Nephron progenitor cell (in vitro differentiated cells): Measurements from ENCODE around the gene CPA2.
"Not testable (repeated sequence)": the region's sequence is repeated elsewhere in the genome, so short reads cannot be mapped to it uniquely, and the experiment has no call there.

Source experiments
- DNase-seq: peaks from one replicate; pipeline ENCODE4 v3.0.0; 2021
- H3K27ac Mint-ChIP-seq: 2 replicates; pipeline ENCODE4 v1.8.0; 2021; ENCODE audit warnings: mild to moderate bottlenecking, moderate library complexity, mixed read lengths
- H3K27me3 Mint-ChIP-seq: 2 replicates; pipeline ENCODE4 v1.8.0; 2021; ENCODE audit warnings: mild to moderate bottlenecking, low read depth, mixed read lengths; ENCODE audit not compliant: poor library complexity
- H3K36me3 Mint-ChIP-seq: 2 replicates; pipeline ENCODE4 v1.8.0; 2021; ENCODE audit warnings: low read depth, mixed read lengths
- H3K4me1 Mint-ChIP-seq: 2 replicates; pipeline ENCODE4 v1.8.0; 2021; ENCODE audit warnings: mixed read lengths
- H3K4me3 Mint-ChIP-seq: 2 replicates; pipeline ENCODE4 v1.8.0; 2021; ENCODE audit warnings: mild to moderate bottlenecking, moderate library complexity, mixed read lengths
- H3K9me3 Mint-ChIP-seq: 2 replicates; pipeline ENCODE4 v1.8.0; 2021; ENCODE audit warnings: mild to moderate bottlenecking, moderate library complexity, mixed read lengths
- CTCF ChIP-seq: fragments of 200-600 bp; sonication (generic); IDR thresholded peaks from 2 replicates; pipeline ENCODE4 v1.5.0; 2021; ENCODE audit warnings: antibody characterized with exemption

CPA2 gene

GRCh38 chr7:130224210-130224609, 42.5 kb upstream of the CPA2 start:
- H3K36me3 Mint-ChIP-seq = peaks cover 15% of the 10 kb centered on the region
- peak overlapping the region; percentile 37 for H3K27ac Mint-ChIP-seq
- peaks cover 22% of the 10 kb centered on the region for H3K9me3 Mint-ChIP-seq
- no peak for DNase-seq
- peaks cover 35% of the 10 kb centered on the region for H3K4me1 Mint-ChIP-seq
- TF ChIP-seq CTCF = no peak
- H3K4me3 Mint-ChIP-seq = no peak overlapping the region
- H3K27me3 Mint-ChIP-seq = peaks cover 3% of the 10 kb centered on the region

DNA sequence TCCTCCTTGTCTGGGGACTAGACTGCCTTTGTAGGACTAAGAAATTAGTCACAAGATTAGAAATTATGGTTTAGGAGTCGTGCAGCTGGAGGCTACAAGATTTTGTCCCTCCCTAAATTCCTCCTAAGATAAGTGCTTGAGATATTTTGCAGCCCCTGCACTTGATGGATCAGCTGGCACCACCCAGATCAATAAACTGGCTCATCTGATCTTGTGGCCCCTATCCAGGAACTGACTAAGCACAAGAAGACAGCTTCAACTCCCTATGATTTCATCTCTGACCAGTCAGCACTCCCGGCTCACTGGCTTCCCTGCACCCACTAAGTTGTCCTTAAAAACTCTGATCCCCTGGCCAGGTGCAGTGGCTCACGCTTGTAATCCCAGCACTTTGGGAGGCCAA, 41.7 kb upstream of the CPA2 start:
- DNase-seq, H3K4me3 Mint-ChIP-seq, H3K27me3 Mint-ChIP-seq: not testable (repeated sequence)
- Mint-ChIP-seq H3K36me3 (peaks cover 17% of the 10 kb centered on the region), H3K4me1 (peaks cover 31% of the 10 kb centered on the region), H3K9me3 (peaks cover 28% of the 10 kb centered on the region), H3K27ac (peak overlapping the region; percentile 71)

GRCh38 chr7:130226333-130226732, 40.3 kb upstream of the CPA2 start:
- Mint-ChIP-seq H3K27ac (peak overlapping the region; percentile 86), H3K36me3 (peaks cover 25% of the 10 kb centered on the region), H3K9me3 (peaks cover 36% of the 10 kb centered on the region), H3K4me1 (peaks cover 29% of the 10 kb centered on the region), H3K4me3 (no peak overlapping the region), H3K27me3 (peaks cover 3% of the 10 kb centered on the region)
- TF ChIP-seq CTCF = no peak
- DNase-seq = no peak

GRCh38 chr7:130227883-130228575, 38.6 kb upstream of the CPA2 start:
- peaks cover 37% of the 10 kb centered on the region for H3K9me3 Mint-ChIP-seq
- no peak for TF ChIP-seq CTCF
- DNase-seq = no peak
- H3K4me3 Mint-ChIP-seq = no peak overlapping the region
- peaks cover 26% of the 10 kb centered on the region for H3K36me3 Mint-ChIP-seq
- H3K4me1 Mint-ChIP-seq = peaks cover 43% of the 10 kb centered on the region
- peaks cover 10% of the 10 kb centered on the region for H3K27me3 Mint-ChIP-seq
- H3K27ac Mint-ChIP-seq = peak overlapping the region; percentile 50

GRCh38 chr7:130228840-130229502, 37.7 kb upstream of the CPA2 start:
- H3K36me3 Mint-ChIP-seq = peaks cover 21% of the 10 kb centered on the region
- TF ChIP-seq CTCF = no peak
- peaks cover 43% of the 10 kb centered on the region for H3K4me1 Mint-ChIP-seq
- peaks cover 7% of the 10 kb centered on the region for H3K27me3 Mint-ChIP-seq
- peaks cover 33% of the 10 kb centered on the region for H3K9me3 Mint-ChIP-seq
- no peak overlapping the region for H3K4me3 Mint-ChIP-seq
- peak overlapping the region; percentile 95 for H3K27ac Mint-ChIP-seq
- no peak for DNase-seq

GRCh38 chr7:130229981-130230380, 36.7 kb upstream of the CPA2 start:
- H3K4me1 Mint-ChIP-seq = peaks cover 49% of the 10 kb centered on the region
- peaks cover 20% of the 10 kb centered on the region for H3K36me3 Mint-ChIP-seq
- H3K9me3 Mint-ChIP-seq = peaks cover 33% of the 10 kb centered on the region
- H3K27ac Mint-ChIP-seq, H3K4me3 Mint-ChIP-seq, DNase-seq, H3K27me3 Mint-ChIP-seq: not testable (repeated sequence)

- no peak for TF ChIP-seq CTCF
- peaks cover 15% of the 10 kb centered on the region for H3K36me3 Mint-ChIP-seq
- no peak for DNase-seq
- H3K27me3 Mint-ChIP-seq = peaks cover 7% of the 10 kb centered on the region
- peaks cover 22% of the 10 kb centered on the region for H3K9me3 Mint-ChIP-seq
- H3K4me1 Mint-ChIP-seq = peaks cover 61% of the 10 kb centered on the region
- peak overlapping the region; percentile 88 for H3K27ac Mint-ChIP-seq
- H3K4me3 Mint-ChIP-seq = peak overlapping the region; percentile 13
Observed at GRCh38 chr7:130231792-130232191, 34.9 kb upstream of the CPA2 start.
